GM19043 (cell line): ENCODE data around the gene KCNH3.
"Not testable (repeated sequence)": the region's sequence is repeated elsewhere in the genome, so short reads cannot be mapped to it uniquely, and the experiment has no call there.

ENCODE experiments used
- ATAC-seq: cut with Tn5 transposase; IDR thresholded peaks from one replicate; pipeline ENCODE4 v1.9.1; 2021; ENCODE audit warnings: low read depth; ENCODE audit not compliant: unreplicated experiment

The KCNH3 gene

DNA sequence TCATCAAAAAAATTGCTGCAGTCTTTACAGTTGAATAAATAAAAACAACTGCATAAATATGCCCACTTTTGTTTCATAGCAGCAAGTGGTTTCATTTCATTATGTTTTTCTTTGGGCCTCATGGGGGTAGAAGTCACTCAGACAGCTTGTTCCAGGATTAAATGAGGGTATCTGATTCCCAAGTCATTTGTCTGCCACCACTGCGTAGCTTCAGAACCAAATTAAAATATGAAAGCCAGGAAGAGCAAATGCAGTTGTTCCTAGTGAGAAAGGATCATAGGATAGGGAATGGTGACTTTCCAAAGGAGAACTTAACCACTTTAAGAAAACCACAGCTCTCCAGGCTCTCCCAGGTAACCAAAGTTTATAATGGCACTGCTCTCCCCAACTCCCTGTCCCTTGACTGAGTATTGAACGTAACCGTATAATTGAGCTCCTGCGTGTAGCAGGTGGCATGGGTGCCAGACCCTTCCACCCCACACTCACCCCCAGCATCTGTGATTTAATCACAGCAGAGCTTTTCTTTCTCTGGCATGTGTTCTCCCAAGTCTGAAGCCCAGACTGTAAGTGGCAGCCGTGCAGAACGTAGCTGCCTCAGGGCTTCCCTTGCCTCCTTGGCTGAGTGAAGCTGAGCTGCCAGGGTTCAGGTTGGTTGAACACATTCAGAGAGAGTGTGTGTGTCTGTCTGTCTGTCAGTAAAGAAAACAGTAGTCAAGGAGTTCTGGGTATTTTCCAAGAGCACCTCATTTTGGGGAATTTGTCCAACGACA, 11.3 kb upstream of the KCNH3 start:
- no peak for ATAC-seq

DNA sequence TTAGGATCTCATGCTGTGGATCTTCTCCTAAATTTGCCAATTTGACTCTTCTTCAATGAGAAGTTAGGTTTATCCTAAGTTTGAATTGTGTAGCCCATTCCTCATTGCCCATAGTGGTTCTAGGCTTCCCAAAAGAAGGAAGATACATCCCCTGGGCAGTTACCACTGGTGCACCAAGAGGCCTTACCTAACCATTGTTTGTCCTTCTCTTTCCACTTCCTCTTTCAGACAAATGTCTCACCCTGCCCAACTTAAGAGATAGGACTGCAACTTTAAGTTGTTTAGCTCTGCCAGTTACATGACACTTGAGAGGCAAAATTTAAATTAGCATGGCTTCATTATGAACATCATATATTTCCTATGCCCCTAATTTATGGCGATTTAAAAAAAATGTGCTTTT, 9.4 kb upstream of the KCNH3 start:
- ATAC-seq, result no peak

DNA sequence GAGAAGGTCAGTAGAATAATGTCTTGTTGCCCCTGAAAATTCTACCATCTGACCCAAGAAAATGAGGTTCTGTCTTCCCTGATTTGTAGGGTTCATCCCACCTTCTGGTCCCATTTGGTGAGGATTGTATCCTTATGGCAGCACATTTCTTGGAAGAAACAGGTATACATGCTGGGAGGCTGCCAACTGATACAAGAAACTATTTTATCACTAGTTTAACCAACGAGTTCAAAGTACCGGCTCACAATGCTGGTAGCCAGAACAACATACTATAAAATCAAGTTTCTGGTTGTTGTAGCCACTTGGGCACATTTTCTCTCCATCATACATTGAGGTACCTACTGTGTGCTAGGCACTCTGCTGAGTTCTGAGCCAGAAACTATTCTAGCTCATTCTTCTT, 7.1 kb upstream of the KCNH3 start:
- no peak for ATAC-seq

DNA sequence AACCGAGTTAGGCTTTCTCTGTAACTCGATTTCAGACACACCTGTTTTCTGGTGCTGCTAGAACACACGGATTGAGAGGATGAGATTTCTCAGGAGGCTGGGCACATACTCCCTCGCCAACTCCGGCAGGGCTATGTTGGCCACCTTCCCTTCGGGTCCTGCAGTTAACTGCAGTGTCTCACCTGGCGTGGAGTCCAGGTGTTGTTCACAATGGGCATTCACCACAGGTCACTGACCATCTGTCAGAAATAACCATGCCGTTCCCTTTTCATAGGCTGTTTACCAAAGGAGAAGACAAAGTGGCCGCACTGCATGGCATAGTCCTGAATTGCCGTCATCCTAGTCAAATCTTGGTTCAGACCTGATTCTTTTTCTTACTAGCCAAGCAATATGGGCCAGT, 5.5 kb upstream of the KCNH3 start:
- ATAC-seq, result no peak

DNA sequence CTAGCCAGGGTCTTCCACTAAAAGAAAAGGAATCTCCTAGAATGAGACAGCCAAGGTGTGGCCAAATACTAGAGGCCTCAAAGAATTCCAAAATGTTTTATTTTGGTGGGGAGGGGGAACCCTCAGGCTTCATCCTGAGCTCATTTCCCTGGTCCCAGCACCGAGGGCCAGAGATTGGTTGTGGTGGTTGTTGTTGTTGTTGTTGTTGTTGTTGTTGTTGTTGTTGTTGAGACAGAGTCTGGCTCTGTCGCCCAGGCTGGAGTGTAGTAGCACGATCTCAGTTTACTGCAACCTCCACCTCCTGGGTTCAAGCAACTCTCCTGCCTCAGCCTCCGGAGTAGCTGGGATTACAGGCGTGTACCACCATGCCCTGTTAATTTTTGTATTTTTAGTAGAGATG, 4.7 kb upstream of the KCNH3 start:
- ATAC-seq, result not testable (repeated sequence)

DNA sequence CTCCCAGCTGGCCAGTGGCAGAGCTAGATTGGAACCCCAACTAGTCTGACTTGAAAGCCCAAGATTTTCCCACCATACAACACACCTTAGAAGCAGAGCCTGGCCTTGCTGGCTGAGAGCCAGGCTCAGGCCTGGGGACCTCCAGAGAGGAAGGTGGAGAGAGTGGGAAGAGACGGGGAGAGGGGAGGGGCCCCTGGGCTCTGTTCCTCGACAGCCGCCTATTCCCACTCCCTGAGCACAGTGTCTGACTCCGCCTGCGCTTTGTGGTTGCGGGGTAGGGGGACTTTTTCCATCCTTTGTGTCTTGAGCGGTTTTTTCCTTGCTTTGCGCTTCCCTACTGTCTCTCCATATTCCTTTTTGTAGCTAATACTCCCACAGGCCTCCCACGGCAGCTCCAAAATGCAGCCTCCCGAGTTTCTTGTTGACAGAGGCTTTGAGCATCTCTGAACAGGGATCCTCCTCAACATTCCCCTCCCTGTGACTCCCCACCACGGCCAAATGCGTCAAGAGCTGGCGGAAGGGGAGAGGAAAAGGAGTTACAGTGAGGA, 4.0 kb upstream of the KCNH3 start:
- ATAC-seq, result no peak

DNA sequence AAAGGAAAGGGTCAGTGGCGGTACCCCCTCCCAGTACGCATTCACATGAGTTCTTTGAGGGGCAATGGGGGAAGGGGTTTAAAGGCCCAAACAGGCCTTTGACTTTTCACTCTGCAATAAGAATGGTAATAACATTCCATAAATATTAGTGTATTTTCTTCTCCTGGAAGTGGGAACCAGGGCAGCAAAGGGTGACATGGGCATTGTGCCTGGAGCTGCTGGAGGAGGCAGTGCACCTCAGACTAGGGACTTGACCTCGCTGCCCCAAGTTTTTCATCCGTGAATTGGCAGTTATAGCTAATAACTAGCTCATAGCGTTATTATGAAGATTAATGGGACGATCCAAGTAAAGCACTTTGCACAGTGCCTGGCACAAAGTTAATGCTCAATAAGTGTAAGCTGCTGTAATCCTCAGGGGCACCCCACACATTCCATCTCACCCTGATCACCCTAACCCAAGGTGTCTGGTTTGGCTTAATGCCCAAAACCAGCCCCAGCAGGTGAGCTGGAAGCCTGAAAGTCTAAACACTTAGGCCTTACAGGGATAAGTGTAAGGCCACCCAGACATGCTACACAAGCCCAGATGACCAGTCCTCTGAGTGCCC, 2.8 kb upstream of the KCNH3 start:
- no peak for ATAC-seq

DNA sequence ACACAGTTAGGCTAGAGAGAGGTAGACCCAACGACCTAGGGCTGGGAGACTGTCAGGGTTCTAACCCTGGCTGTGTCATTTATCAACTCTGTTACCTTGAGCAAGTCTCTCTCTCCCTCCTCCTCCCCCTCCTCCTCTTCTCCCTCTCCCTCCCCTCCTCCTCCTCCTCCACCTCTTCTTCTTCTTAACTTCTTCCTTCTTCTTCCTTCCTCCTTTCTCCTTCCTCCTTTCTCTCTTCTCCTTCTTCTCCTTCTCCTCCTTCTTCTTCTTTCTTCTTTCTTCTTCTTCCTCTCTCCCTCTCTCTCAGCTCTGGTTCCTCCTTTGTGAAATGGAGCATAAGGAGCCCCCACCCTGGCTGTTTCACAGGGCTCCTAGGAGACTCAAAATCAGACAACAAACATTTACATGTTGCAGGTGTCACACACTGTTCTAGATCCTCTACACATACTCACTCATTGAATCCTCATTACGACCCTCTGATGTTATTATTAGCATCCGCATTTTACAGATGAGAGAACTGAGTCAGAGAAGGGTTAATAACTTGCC, 2.2 kb upstream of the KCNH3 start:
- no peak for ATAC-seq

DNA sequence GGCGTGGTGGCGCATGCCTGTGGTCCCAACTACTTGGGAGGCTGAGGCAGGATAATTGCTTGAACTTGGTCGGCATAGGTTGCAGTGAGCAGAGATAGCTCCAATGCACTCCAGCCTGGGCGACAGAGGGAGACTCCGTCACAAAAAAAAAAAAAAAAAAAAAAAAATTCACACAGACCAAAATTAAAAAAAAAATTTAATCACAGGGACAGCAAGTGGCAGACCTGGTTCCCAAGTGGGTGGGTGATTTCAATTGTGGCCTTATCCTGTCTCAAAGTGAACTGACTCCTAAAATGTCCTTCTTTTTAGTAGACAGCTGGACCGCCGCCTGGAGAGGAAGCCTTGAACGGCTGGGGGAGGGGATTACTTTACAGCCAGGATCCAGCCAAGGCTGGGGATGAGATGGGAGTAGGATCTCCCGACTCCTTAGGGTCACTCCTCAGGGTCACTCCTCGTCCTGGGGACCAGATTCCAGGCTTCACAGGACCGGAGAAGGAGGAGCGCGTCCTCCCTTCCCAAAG, 1.5 kb upstream of the KCNH3 start:
- no peak for ATAC-seq

DNA sequence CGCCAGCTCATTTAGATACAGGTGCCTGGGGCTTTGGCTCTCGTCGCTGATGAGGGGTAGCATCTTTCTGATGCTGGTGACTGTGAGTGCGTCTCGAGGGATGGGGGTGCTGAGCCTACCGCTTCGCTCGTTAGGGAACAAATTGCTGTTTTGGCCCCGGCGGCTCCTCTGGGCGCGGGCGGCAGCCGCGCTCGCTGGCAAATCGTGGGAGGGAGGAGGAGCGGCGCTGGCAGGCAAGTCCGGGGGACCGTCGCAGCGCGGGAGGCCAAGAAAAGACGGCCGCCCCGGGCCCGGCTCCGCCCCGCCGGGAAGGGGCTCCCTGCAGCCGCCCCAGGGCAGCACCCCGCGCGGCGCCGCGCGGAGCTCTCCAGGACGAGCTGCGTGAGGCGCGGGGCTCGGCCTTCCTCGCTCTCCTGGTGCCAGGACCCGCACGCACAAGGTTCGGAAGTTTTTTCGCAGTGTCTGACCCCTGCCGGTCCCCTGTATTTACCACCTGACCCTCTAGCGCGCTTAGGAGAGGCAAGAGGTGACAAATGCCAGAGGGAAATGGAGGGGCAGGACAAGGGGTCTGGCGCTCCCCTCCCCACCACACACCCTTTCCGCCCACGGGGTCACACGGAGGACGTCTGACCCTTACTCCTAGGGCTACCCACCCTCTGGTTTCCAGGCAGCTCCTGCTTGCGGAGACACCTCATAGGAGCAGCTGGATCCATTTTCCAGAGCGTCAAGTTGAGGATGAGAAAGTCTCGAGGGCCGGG, 899 bp upstream of the KCNH3 start:
- ATAC-seq, result no peak

DNA sequence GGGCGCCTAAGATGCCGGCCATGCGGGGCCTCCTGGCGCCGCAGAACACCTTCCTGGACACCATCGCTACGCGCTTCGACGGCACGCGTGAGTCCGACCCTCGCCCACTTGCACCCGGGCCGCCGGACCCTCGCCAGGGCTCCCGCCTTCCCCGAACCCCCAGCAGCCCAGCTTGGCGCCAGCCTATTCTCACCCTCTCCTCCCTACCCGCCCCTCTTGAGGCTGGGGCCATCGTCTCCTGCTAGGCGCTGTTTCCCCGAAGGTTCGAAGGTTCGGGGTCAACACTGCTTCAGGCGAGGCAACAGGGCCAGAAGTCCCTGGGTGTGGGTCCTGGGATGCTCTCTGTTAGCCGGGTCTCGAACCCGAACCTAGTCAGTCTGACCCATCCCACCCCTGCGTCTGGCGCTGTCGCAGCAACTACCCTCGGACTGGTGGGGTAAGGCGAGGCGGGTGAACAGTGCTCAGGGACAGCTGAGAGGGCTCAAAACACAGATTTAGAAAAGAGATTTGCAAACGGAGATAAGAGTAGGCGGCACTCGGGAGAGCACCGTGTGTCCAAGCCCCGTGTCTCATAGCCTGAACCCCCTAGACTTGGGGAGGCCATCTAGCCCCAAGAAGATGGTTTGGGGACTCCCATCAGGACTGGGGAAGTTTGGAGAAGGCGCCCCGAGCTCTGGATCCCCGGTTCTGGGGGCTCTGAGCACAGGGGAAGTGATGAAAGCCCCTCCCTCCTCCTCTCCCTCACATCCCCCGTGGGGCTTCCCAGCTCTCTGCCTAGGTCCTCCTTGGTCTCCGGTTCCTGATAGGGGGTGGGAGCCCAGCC, 787 bp downstream of the KCNH3 start:
- no peak for ATAC-seq

DNA sequence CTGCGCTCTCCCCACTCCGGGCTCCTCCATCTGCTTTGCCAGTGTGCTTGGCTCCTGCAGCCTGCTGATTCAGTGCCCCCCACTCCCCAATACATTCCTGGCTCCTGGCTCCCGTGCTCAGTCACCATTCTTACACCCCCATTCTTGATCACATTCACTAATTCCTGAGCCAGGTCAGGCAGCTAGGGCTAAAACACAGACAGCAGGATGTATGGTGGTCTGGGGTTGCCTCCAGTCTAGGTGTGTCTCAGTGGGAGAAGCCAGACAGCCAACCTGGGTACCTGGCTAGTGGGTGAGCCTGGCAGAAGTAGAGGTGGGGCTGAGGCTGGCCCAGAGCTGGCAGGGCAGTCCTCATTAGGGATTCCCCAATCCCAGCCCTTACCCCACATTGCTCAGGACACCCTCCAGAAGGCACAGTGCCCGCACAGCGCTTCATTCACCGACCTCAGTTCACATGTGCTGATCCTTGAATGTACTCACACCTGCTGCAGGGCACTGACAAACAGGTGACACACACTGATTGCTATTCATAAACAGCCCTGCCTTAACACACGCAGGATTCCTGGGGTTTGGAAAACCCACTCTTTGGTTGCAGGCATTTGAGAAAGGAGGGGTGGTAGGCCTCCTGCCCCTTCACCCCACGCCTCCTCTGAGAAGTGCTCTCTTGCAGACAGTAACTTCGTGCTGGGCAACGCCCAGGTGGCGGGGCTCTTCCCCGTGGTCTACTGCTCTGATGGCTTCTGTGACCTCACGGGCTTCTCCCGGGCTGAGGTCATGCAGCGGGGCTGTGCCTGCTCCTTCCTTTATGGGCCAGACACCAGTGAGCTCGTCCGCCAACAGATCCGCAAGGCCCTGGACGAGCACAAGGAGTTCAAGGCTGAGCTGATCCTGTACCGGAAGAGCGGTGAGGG, 1.7 kb downstream of the KCNH3 start:
- ATAC-seq, result no peak

DNA sequence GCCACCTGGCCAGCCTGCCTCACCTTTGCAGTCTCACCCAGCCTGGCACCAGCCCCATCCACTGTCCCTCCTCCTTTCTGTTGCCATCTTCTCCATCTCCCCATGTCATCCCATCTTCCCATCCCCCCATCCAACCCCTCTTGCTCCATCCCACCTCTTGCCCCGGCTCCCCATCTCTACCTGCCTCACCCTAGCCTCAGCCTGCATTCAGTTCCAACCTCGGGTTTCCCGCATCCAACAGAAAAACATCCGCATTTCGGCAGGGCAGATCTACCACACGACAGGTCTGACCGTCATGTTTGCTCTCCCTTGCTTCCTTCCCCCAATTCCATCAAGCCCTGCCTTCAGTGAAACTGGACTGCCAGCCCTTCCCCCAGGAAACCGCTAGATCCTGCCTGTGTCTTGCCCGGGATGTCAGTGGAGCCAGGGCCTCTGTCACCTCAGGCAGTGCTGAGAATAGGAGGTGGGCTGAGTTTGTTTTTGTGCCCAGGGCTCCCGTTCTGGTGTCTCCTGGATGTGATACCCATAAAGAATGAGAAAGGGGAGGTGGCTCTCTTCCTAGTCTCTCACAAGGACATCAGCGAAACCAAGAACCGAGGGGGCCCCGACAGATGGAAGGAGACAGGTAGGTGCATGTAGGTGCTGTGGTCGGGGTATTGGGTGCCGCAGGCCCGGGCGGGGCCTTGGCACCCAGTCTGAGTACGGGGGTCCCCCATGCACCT, 2.5 kb downstream of the KCNH3 start:
- ATAC-seq, result no peak

DNA sequence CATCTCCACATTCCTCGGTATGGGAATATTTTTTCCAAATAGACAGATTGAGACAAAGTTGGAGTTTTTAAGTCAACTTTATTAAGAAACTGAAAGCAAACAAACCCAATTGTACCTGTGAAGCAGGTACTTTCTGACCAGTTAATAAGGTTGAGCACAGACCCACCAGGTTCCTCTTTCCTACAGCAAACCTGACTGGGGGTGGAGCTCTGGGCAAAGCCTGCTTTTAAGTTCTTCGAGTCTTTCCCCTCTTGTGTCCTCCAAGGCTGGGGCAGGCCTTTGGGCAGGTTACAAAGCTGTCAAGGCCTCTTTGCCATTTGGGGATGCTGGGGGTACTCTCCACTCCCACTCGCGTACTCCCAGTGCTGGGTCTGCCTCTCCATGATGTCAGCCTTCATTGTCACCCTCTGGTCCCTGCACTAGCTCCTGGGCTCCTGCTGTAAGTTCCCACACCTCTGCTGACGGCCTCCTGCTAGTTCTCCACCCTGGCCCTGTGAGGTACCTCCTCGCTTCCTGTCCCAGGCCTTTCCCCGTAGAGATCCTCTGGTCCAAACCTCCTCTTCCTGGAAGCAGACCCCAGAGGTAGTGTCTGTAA, 3.2 kb downstream of the KCNH3 start:
- no peak for ATAC-seq

DNA sequence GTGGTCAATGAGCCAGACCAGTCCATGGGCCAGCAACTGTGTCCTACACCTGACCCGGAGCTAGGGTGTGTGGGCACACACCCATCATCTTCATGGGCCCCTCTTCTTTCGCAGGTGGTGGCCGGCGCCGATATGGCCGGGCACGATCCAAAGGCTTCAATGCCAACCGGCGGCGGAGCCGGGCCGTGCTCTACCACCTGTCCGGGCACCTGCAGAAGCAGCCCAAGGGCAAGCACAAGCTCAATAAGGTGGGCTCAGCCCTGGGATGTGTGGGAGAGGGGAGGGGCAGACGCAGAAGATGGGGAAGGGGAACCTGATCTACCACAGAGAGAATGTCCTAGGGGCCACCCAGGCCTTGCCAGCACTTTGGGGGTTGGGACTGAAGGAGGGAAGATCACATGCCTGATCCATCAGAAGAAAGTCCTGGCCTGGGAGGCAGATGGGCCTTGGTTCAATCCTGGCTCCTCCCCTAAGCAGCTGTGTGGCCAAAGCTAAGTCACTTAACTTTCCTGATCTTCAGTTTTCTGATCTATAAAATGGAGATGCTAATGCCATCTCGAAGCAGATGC, 3.8 kb downstream of the KCNH3 start:
- no peak for ATAC-seq

DNA sequence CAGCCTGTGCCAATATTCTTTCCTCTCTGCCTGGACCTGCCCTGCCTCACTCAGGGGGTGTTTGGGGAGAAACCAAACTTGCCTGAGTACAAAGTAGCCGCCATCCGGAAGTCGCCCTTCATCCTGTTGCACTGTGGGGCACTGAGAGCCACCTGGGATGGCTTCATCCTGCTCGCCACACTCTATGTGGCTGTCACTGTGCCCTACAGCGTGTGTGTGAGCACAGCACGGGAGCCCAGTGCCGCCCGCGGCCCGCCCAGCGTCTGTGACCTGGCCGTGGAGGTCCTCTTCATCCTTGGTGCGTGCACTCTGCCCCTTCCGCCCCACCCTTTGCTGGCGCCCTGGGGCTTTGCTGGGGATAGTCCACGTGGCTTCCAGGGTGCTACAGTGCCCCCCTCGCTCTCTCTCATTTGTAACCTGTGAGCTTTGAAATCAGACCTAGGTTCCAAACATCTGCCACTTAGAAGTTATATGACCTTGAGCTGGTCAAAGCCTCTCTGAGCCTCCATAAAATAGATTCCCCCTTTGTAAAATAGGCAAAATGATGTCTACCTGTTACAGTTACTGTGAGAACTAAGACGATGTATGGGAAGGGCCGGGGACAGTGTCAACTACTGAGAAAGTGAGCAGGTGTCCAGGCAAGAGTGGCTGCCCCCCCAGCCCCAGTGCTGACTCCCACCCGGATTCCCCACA, 4.5 kb downstream of the KCNH3 start:
- no peak for ATAC-seq
